Osteoblast (primary cell): ENCODE data around the gene TOMM6. TPM values are rescaled to one million over a fixed set of nuclear protein-coding genes. Genes with fewer than 3 reads are reported as not detected.

Experiments used
- DNase-seq: peaks from one replicate; pipeline ENCODE4 v3.0.0; 2011; ENCODE audit warnings: low spot score, mixed read lengths; ENCODE audit not compliant: insufficient read length; ENCODE audit errors: missing footprints
- H2AFZ ChIP-seq: 2 replicates; pipeline ENCODE4 v1.6.0; 2011; ENCODE audit warnings: mild to moderate bottlenecking, low read length
- H3K27ac ChIP-seq: 2 replicates; pipeline ENCODE4 v1.5.1; 2011; ENCODE audit warnings: mild to moderate bottlenecking, low read depth, low read length, moderate library complexity
- H3K27me3 ChIP-seq: 2 replicates; pipeline ENCODE4 v1.6.0; 2012; ENCODE audit warnings: mild to moderate bottlenecking, control low read depth, inconsistent platforms, low read length, moderate library complexity; ENCODE audit not compliant: insufficient read depth
- H3K36me3 ChIP-seq: 2 replicates; pipeline ENCODE4 v1.5.1; 2011; ENCODE audit warnings: mild to moderate bottlenecking, low read length, control low read depth, moderate library complexity; ENCODE audit not compliant: insufficient read depth
- H3K4me1 ChIP-seq: 2 replicates; pipeline ENCODE4 v1.5.1; 2011; ENCODE audit warnings: mild to moderate bottlenecking, low read length, control low read depth, moderate library complexity; ENCODE audit not compliant: insufficient read depth
- H3K4me2 ChIP-seq: 2 replicates; pipeline ENCODE4 v1.6.0; 2011; ENCODE audit warnings: mild to moderate bottlenecking, low read length; ENCODE audit not compliant: insufficient read depth
- H3K4me3 ChIP-seq: fragments of 200-600 bp; sonication (generic); 3 replicates; pipeline ENCODE4 v1.5.1; 2012; ENCODE audit warnings: mild to moderate bottlenecking, low read length, inconsistent platforms; ENCODE audit not compliant: insufficient read depth
- H3K79me2 ChIP-seq: 2 replicates; pipeline ENCODE4 v1.6.0; 2012; ENCODE audit warnings: mild to moderate bottlenecking, low read length, control low read depth, inconsistent platforms; ENCODE audit not compliant: insufficient read depth
- H3K9me3 ChIP-seq: 2 replicates; pipeline ENCODE4 v1.5.1; 2011; ENCODE audit warnings: low read depth, low read length, control low read depth
- H4K20me1 ChIP-seq: 2 replicates; pipeline ENCODE4 v1.6.0; 2012; ENCODE audit warnings: mild to moderate bottlenecking, low read length, control low read depth; ENCODE audit not compliant: insufficient read depth
- total RNA-seq: library from RNA; depleted of rRNA; stranded (reverse); fragments of >200 nt; gene quantifications from 2 replicates; pipeline ENCODE4 v1.2.3, GENCODE V29; 2012
- TF ChIP-seq, protein P1 (sequence below): IDR thresholded peaks from 2 replicates; pipeline ENCODE4 v1.5.1; 2011; ENCODE audit warnings: mild to moderate bottlenecking, low read depth, low read length, moderate library complexity; ENCODE audit errors: extremely low read depth

TOMM6 gene
- total RNA-seq, 1 donor: 54.6 TPM

DNA sequence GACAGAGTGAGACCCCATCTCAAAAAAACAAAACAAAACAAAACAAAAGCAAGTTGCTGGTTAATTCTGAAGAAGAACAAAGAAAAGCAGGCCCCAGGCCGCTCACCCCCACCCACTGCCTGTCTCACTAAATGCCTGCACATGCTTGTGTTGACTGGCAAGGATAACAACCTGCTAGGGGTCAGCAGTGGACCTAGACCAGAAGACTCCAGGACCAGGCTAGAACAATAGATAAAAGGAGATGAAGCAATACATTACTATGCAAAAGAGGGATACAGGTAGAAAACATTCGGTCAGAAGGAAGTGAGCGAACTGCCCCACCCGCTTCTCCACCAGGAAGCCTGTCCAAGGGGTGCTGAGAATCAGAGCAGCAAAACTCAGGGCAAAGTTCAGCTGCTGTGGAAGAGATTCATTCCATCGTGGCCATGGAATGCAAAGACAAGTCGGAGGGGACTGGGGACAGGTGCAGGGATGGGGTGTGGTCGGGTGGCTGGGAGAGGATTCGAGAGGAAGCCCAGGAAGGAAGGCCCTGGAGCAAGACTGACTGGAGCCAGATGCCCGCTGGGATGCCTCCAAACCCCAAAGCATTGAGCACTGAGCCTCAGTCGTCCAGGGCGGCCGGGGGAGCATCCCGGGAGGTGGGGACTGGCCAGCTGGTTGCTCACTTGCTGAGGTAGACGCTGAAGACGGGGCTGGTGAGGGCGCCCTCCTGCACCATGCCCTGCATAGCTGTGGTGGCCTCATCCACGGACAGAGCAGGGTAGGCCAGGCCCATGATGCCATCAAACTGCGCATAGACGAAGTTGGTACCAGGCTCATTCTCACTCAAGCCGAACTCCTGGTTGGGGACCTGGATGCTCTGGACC, 45.6 kb upstream of the TOMM6 start:
- H2AFZ ChIP-seq: no peak overlapping the region
- peak; percentile 76 for DNase-seq

DNA sequence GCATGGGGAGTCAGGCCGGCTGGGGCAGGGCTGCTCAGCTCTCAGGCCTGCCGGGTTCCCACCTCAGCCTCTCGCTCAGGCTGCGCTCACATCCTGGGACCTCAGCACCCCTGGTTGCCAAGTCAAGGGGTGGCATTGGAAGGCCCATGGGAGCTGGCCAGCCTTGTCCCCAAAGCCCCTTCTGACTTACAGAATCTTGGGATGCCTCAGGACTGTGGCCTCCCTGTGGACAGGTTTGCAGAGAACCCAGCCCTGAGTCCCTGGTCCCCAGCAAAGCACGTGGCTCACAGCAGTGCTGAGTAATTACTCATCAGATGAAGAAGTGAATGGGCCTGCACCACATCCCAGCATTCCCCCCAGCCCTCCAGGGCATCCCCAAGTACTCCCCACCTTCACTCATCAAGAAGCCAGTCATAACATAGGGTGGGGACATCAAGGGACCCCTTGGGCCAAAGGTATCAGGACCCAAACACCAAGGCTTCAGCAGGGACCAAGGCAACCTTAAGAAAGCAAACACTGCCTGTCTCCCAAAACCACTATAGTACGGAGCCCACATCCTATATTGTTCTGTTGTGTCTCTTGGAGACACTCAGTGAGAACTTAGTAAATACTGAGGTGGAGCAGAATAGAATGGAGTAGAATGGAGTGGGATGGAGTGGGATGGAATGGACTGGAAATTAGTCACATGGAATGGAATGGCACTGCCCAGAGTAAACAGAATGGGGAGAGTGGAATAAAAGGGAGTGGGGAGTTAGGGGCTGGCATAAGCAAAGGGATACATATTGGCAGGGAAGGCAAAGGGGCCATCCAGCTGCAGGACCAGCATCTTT, 43.9 kb upstream of the TOMM6 start:
- no peaks in the 10 kb centered on the region for H4K20me1 ChIP-seq
- peaks cover 2% of the 10 kb centered on the region for H3K27me3 ChIP-seq
- no peaks in the 10 kb centered on the region for H3K9me3 ChIP-seq
- no peak overlapping the region for H2AFZ ChIP-seq
- H3K4me2 ChIP-seq: no peak overlapping the region
- DNase-seq: peak; percentile 83
- H3K79me2 ChIP-seq: no peaks in the 10 kb centered on the region
- no peak overlapping the region for H3K4me3 ChIP-seq
- H3K4me1 ChIP-seq: no peaks in the 10 kb centered on the region
- H3K36me3 ChIP-seq: no peaks in the 10 kb centered on the region
- TF ChIP-seq, protein P1, sequence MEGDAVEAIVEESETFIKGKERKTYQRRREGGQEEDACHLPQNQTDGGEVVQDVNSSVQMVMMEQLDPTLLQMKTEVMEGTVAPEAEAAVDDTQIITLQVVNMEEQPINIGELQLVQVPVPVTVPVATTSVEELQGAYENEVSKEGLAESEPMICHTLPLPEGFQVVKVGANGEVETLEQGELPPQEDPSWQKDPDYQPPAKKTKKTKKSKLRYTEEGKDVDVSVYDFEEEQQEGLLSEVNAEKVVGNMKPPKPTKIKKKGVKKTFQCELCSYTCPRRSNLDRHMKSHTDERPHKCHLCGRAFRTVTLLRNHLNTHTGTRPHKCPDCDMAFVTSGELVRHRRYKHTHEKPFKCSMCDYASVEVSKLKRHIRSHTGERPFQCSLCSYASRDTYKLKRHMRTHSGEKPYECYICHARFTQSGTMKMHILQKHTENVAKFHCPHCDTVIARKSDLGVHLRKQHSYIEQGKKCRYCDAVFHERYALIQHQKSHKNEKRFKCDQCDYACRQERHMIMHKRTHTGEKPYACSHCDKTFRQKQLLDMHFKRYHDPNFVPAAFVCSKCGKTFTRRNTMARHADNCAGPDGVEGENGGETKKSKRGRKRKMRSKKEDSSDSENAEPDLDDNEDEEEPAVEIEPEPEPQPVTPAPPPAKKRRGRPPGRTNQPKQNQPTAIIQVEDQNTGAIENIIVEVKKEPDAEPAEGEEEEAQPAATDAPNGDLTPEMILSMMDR: no peak
- no peak overlapping the region for H3K27ac ChIP-seq

More for the DNA sequence above, 45.6 kb upstream of the TOMM6 start:
- Histone ChIP-seq H3K4me3 (no peak overlapping the region), H3K36me3 (no peaks in the 10 kb centered on the region), H3K4me2 (no peak overlapping the region), H3K27me3 (no peaks in the 10 kb centered on the region), H4K20me1 (no peaks in the 10 kb centered on the region), H3K4me1 (no peaks in the 10 kb centered on the region), H3K9me3 (no peaks in the 10 kb centered on the region), H3K79me2 (no peaks in the 10 kb centered on the region), H3K27ac (no peak overlapping the region)
- TF ChIP-seq, protein P1: no peak

DNA sequence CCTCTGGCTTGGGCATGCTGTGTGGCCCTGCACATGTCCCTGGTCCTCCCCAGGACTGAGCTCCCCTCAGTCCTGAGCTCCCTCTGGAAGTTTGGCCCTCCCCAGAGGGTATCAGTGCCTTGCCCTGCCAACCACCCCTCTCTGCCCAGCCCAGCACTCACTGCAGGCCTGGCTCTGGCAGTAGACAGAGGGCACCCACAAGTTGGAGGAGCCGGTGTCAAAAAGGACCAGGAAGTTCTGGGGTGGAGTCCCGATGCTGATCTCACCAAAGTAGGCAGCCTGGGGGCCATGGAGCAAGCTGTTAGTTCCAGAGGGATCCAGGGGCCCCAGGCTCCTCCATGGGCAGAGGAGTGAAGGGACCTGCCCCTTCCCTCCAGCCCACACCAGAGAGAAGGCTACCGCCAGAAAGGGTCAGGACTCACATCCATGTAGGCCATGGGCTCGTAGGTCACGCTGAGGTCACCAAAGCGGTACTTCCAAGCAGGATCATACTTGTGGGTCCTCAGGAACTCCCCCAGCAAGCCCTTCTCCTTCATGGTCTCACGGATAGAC, 43.2 kb upstream of the TOMM6 start:
- Histone ChIP-seq H3K27ac (no peak overlapping the region), H3K9me3 (no peaks in the 10 kb centered on the region), H3K27me3 (peaks cover 2% of the 10 kb centered on the region), H2AFZ (no peak overlapping the region), H3K4me2 (no peak overlapping the region), H3K79me2 (no peaks in the 10 kb centered on the region), H3K36me3 (no peaks in the 10 kb centered on the region), H3K4me1 (no peaks in the 10 kb centered on the region), H4K20me1 (no peaks in the 10 kb centered on the region), H3K4me3 (no peak overlapping the region)
- TF ChIP-seq, protein P1: no peak
- DNase-seq: no peak
